Measurements from ENCODE around the gene C7orf25. TPM values are rescaled to one million over a fixed set of nuclear protein-coding genes. Genes with fewer than 3 reads are reported as not detected.

C7orf25 gene
- polyA plus RNA-seq, 5 donors, result 2.3 to 2.9 (median 2.4) TPM

GRCh38 chr7:42880392-42880791, 31.5 kb downstream of the C7orf25 start:
- DNase-seq, result no peak

GRCh38 chr7:42878303-42878702, 33.6 kb downstream of the C7orf25 start:
- no peak for DNase-seq

GRCh38 chr7:42877862-42878261, 34.0 kb downstream of the C7orf25 start:
- DNase-seq, result no peak

- DNase-seq, result peak in 1 of 2 donors; percentile 40
These were observed 35.4 kb downstream of the C7orf25 start for GRCh38 chr7:42876182-42877068.

GRCh38 chr7:42869131-42870020, 42.5 kb downstream of the C7orf25 start:
- DNase-seq, result no peak

GRCh38 chr7:42868480-42868879, 43.4 kb downstream of the C7orf25 start:
- DNase-seq, result no peak

Other genes starting within 250 kb of the C7orf25 start
- gene PSMA2, start 20.1 kb upstream of the C7orf25 start, polyA plus RNA-seq (ENCODE audit: insufficient read depth in 1 of 5, insufficient read length in 5 of 5, low replicate concordance in 1 of 5), result 100 to 1,000 TPM; 126 to 189 (median 150) TPM
- 10 to 100 TPM; 49.7 to 68.2 (median 60.9) TPM for gene MRPL32, start 20.3 kb upstream of the C7orf25 start, polyA plus RNA-seq (ENCODE audit: insufficient read depth in 1 of 5, insufficient read length in 5 of 5, low replicate concordance in 1 of 5)
- gene HECW1, start 200.6 kb upstream of the C7orf25 start, polyA plus RNA-seq (ENCODE audit: insufficient read depth in 1 of 5, insufficient read length in 5 of 5, low replicate concordance in 1 of 5), result 1 to 10 TPM; 1.9 to 3.6 (median 3.4) TPM